ENCODE data around the gene TBX10. TPM values are rescaled to one million over a fixed set of nuclear protein-coding genes. Genes with fewer than 3 reads are reported as not detected.

The TBX10 gene
- total RNA-seq, 1 donor from 2014 or later: not detected

DNA sequence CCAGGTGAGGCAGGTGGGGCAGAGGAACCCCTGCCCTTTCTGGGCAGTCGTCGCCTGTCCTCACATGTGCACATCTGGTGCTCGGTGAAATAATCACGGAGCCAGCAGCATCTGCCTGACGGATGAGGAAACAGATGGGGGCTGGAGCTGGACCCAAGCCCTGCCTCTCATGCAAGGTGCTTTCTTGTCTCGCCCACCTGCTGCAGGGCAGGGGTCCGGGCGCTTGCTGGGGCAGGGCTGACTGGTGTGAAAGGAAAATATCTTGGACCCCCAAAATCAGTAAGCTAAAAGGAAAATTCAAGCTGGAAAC lies 31.6 kb upstream of the TBX10 start:
- Histone ChIP-seq H2AFZ (ENCODE audit: low read depth, low read length) (no peak overlapping the region), H3K4me3 (ENCODE audit: insufficient read depth, low read depth, low read length) (no peak overlapping the region), H3K27me3 (ENCODE audit: insufficient read depth, low read length) (no peaks in the 10 kb centered on the region), H3K36me3 (ENCODE audit: insufficient read depth, low read length) (no peaks in the 10 kb centered on the region), H3K4me2 (ENCODE audit: low read length) (no peak overlapping the region), H3K79me2 (ENCODE audit: insufficient read depth, low read length) (no peaks in the 10 kb centered on the region), H3K9me3 (ENCODE audit: insufficient read depth, low read depth, low read length) (no peaks in the 10 kb centered on the region), H3K4me1 (ENCODE audit: insufficient read depth, low read length) (no peaks in the 10 kb centered on the region), H3K9ac (ENCODE audit: low read length) (no peak overlapping the region), H4K20me1 (ENCODE audit: insufficient read depth, low read length) (peaks cover 3% of the 10 kb centered on the region), H3K27ac (ENCODE audit: low read depth, low read length) (no peak overlapping the region)
- TF ChIP-seq, protein P1, sequence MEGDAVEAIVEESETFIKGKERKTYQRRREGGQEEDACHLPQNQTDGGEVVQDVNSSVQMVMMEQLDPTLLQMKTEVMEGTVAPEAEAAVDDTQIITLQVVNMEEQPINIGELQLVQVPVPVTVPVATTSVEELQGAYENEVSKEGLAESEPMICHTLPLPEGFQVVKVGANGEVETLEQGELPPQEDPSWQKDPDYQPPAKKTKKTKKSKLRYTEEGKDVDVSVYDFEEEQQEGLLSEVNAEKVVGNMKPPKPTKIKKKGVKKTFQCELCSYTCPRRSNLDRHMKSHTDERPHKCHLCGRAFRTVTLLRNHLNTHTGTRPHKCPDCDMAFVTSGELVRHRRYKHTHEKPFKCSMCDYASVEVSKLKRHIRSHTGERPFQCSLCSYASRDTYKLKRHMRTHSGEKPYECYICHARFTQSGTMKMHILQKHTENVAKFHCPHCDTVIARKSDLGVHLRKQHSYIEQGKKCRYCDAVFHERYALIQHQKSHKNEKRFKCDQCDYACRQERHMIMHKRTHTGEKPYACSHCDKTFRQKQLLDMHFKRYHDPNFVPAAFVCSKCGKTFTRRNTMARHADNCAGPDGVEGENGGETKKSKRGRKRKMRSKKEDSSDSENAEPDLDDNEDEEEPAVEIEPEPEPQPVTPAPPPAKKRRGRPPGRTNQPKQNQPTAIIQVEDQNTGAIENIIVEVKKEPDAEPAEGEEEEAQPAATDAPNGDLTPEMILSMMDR (IDR thresholded peaks at IDR 0.05; ENCODE audit: insufficient read depth, low read depth, low read length): no peak
- TF ChIP-seq EZH2 (IDR thresholded peaks at IDR 0.05; ENCODE audit: insufficient read depth, low read length): no peak
- FAIRE-seq (no peak), DNase-seq (ENCODE audit: low read depth) (no peak)
- H3K27me3 Mint-ChIP-seq (ENCODE audit: low read depth, unreplicated experiment): peaks cover 12% of the 10 kb centered on the region
- no peaks in the 10 kb centered on the region for H3K4me1 Mint-ChIP-seq (ENCODE audit: low read depth, unreplicated experiment)
- no peaks in the 10 kb centered on the region for H3K36me3 Mint-ChIP-seq (ENCODE audit: low read depth, unreplicated experiment)
- H3K27ac Mint-ChIP-seq (ENCODE audit: unreplicated experiment): no peak overlapping the region
- no peak overlapping the region for H3K4me3 Mint-ChIP-seq (ENCODE audit: unreplicated experiment)
- peaks cover 3% of the 10 kb centered on the region for H3K9me3 Mint-ChIP-seq (ENCODE audit: unreplicated experiment)

DNA sequence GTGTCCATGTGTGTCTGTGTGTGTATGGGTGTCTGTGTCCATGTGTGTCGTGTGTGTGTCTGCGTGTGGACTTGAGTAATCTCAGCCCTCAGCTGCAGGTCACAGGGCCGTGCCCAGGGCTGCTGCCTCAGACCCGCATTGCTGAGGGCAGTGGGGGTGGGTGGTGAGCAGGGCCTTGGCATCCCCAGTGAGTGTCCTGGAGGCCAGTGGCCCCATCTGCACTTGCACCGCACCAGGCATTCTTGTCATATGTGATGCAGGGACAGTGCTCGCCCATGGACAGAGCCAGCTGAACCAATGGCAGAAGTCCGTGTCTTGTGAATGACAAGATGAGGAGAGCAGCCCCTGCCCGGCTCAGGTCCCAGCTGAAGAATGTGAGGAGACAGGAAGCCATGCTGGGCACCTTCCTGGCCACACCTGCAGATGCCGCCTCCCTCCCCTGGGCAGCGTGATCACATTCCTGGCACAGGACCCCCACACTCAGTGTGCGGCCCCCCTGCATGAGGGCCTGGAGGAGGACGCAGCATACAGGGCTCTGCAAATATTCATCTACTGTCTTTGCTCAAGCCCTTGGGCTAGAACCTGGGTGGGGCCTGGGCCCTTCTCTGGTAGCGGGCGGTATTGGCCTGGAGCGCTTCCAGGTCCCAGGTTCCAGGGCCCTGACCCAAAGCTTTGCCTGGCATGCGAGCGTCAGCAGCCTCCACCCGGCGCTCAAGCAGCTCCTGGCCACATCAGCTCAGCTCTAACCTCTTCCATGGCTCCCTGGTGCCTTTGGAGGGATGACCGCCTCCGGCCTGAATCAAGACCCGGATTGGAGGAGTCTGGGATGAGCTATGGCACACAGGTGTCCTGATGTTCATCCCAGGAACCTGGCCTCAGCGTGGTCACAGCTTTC lies 31.0 kb upstream of the TBX10 start:
- Histone ChIP-seq H3K4me1 (ENCODE audit: insufficient read depth, low read length) (no peaks in the 10 kb centered on the region), H2AFZ (ENCODE audit: low read depth, low read length) (no peak overlapping the region), H3K9me3 (ENCODE audit: insufficient read depth, low read depth, low read length) (no peaks in the 10 kb centered on the region), H3K4me2 (ENCODE audit: low read length) (no peak overlapping the region), H3K27me3 (ENCODE audit: insufficient read depth, low read length) (no peaks in the 10 kb centered on the region), H3K4me3 (ENCODE audit: insufficient read depth, low read depth, low read length) (no peak overlapping the region), H3K79me2 (ENCODE audit: insufficient read depth, low read length) (no peaks in the 10 kb centered on the region), H3K36me3 (ENCODE audit: insufficient read depth, low read length) (no peaks in the 10 kb centered on the region), H3K27ac (ENCODE audit: low read depth, low read length) (no peak overlapping the region), H3K9ac (ENCODE audit: low read length) (no peak overlapping the region), H4K20me1 (ENCODE audit: insufficient read depth, low read length) (peaks cover 3% of the 10 kb centered on the region)
- TF ChIP-seq, protein P1 (IDR thresholded peaks at IDR 0.05; ENCODE audit: insufficient read depth, low read depth, low read length): no peak
- TF ChIP-seq EZH2 (IDR thresholded peaks at IDR 0.05; ENCODE audit: insufficient read depth, low read length): no peak
- Mint-ChIP-seq H3K36me3 (ENCODE audit: low read depth, unreplicated experiment) (no peaks in the 10 kb centered on the region), H3K9me3 (ENCODE audit: unreplicated experiment) (peaks cover 1% of the 10 kb centered on the region), H3K4me3 (ENCODE audit: unreplicated experiment) (no peak overlapping the region), H3K4me1 (ENCODE audit: low read depth, unreplicated experiment) (no peaks in the 10 kb centered on the region), H3K27ac (ENCODE audit: unreplicated experiment) (no peak overlapping the region), H3K27me3 (ENCODE audit: low read depth, unreplicated experiment) (peaks cover 11% of the 10 kb centered on the region)
- FAIRE-seq (no peak), DNase-seq (ENCODE audit: low read depth) (no peak)

DNA sequence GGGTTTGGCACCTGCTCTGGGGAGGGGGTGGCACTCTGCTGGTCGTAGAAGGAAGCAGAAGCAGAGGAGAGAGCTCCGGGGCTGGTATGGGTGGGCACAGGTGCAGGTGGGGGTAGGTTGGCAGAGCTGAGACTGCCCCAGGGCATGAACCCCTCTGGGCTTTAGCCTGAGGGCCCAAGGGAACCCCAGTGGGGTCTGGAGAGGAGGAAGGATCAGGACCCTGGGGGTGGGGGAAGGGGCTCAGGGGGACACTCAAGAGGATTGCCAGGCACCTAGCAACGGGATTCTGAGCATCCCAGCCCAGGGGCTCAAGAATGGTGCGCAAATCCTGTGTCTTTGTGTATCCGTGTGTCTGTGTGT lies 28.6 kb upstream of the TBX10 start:
- Mint-ChIP-seq H3K27ac (ENCODE audit: unreplicated experiment) (no peak overlapping the region), H3K9me3 (ENCODE audit: unreplicated experiment) (no peaks in the 10 kb centered on the region), H3K27me3 (ENCODE audit: low read depth, unreplicated experiment) (peaks cover 8% of the 10 kb centered on the region), H3K36me3 (ENCODE audit: low read depth, unreplicated experiment) (no peaks in the 10 kb centered on the region), H3K4me1 (ENCODE audit: low read depth, unreplicated experiment) (no peaks in the 10 kb centered on the region), H3K4me3 (ENCODE audit: unreplicated experiment) (no peak overlapping the region)
- Histone ChIP-seq H3K4me3 (ENCODE audit: insufficient read depth, low read depth, low read length) (no peak overlapping the region), H3K4me1 (ENCODE audit: insufficient read depth, low read length) (no peaks in the 10 kb centered on the region), H3K4me2 (ENCODE audit: low read length) (no peak overlapping the region), H3K36me3 (ENCODE audit: insufficient read depth, low read length) (no peaks in the 10 kb centered on the region), H3K27me3 (ENCODE audit: insufficient read depth, low read length) (no peaks in the 10 kb centered on the region), H2AFZ (ENCODE audit: low read depth, low read length) (no peak overlapping the region), H3K79me2 (ENCODE audit: insufficient read depth, low read length) (no peaks in the 10 kb centered on the region), H3K9me3 (ENCODE audit: insufficient read depth, low read depth, low read length) (no peaks in the 10 kb centered on the region), H4K20me1 (ENCODE audit: insufficient read depth, low read length) (peaks cover 3% of the 10 kb centered on the region), H3K9ac (ENCODE audit: low read length) (no peak overlapping the region), H3K27ac (ENCODE audit: low read depth, low read length) (no peak overlapping the region)
- no peak for FAIRE-seq
- DNase-seq (ENCODE audit: low read depth): no peak
- TF ChIP-seq, protein P1 (IDR thresholded peaks at IDR 0.05; ENCODE audit: insufficient read depth, low read depth, low read length): no peak
